NCI-H82 treated with DMSO at 0.1 percent for 48 hours (cell line): ENCODE measurements around the gene OR5H6.
"Not testable (repeated sequence)": the region's sequence is repeated elsewhere in the genome, so short reads cannot be mapped to it uniquely, and the experiment has no call there.

Experiments
- DNase-seq: peaks from one replicate; lab custom pipeline; 2025; ENCODE audit not compliant: unreplicated experiment; lab: John Stamatoyannopoulos, UW

OR5H6 gene

DNA sequence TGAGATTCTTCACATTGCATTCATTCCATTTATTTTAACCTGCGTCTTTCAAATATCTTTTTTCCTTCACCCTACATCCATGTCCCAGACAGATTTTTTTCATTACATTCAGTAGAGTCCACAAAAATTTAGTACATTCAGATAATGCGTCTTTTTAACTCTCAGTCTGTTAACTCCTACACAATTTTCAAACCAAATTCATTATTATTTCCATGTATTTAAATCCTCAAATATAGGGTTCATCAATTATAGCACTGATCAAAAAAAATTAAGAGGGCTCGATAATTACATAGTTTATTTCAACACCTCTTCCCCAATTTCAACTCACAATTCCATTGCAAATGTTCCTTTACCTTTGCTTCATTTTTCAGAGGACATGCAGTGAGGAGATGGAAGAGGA is at the start of gene OR5H6:
Gene OR5H6, plus strand, starts transcription at position 301 of the 400 bp plus-strand sequence. Its CDS starts 89 bp downstream, at position 390.
- DNase-seq: no peak

DNA sequence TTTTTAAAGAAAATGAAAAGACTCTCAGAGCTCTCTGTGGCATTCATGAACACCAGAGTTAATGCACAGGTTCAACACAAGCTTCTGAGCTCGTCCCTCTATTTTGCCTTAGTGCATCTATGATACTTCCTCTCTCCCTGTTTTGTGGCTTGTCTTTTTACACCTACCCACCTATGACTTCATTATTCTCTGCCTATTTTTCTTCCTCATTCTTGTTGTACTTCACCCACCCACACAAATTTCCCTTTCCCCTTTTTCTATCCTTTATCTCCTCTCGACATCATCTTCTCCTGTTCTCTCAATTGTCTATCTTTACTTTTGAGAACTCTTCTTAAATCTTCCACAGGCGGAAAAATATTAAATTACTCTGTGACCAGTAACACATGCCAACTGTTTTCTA is 49.0 kb upstream of the OR5H6 start:
- no peak for DNase-seq

DNA sequence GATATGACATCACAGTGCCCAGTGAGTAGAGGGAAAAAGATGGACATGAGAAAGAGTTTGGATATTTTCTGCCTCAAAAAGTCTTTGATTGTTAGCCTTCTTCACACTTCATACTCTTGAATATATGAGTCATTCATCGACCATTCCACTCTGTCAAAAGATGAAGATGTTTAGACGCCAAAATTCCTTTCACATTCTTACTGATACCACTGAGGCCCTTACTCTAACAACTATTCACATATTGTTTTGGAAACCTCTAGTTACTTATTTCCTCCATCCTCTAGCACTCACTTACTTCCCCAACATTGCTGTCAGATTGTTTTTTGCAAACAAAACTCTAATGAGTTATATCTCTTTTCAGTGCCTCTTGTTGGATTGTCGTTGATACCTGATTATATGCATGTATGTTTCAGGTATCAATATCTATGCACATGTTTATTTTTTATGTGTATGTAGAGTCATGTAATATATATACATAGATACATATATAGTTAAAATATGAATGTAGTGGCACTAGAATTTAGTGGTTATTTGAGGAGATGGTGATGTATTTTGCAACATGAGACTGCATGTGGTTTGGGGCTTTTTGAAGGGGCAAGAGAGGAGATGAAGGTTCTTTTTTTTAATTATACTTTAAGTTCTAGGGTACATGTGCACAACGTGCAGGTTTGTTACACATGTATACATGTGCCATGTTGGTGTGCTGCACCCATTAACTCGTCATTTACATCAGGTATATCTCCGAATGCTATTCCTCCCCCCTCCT is 40.0 kb upstream of the OR5H6 start:
- DNase-seq: no peak

DNA sequence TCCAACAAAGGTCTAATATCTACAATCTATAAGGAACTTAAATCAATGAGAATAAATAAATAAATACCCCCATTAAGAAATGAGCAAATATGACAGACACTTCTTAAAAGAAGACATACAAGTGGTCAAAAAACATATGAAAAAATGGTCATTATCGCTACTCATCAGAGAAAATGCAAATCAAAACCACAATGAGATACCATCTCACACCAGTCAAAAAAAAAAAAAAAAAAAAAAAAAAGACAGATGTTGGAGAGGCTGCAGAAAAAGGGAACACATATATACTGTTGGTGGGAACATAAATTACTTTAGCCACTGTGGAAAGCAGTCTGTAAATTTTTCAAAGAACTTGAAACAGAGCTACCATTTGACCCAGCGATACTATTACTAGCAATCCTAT is 31.6 kb upstream of the OR5H6 start:
- DNase-seq: no peak

DNA sequence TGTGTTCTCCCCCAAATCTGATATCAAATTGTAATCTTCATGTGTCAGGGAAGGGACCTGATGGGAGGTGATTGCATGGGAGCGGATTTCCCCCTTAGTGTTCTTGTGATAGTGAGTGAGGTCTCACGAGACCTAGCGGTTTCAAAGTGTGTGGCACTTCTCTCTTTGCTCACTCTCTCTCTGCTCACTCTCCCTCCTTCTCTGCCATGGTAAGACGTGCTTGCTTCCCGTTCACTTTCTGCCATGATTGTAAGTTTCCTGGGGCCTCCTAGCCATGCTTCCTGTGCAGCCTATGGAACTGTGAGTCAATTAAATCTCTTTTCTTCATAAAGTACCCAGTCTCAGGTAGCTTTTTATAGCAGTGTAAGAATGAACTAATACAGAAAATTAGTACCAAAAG is 30.6 kb upstream of the OR5H6 start:
- no peak for DNase-seq

DNA sequence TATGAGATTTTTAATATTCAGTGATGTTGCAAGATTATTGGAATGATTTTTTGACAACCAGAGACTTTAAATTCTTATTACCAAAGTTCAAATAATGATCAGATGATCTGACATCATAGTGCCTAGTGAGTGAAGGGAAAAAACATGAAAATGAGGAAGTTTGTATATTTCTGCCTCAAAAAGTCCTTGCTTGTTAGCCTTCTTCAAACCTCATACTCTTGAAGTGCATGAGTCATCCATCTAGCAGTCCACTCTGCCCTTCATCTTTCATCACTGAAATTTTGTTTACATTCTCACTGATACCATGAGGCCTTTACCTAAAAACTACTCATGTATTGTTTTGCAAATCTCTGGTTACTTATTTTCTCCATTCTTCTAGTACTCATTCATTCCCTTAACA is 23.9 kb upstream of the OR5H6 start:
- no peak for DNase-seq

DNA sequence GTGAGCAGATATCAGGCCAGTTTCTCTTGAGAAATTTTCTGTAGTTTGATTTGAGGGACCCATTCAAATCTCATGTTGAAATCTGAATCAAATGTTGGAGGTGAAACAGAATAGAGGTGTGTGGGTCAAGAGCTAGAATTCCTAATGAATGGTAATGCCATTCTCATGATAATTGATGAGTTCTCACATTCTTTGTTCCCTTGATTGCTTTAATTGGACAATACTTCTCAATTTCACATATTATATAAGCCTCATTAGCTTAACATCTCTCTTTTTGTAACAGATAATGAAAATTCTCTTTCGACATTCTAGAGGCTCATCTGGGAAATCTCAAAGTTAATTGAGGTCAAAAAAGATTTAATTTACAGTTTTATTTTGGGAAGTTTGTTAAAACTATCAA is 21.9 kb upstream of the OR5H6 start:
- no peak for DNase-seq

DNA sequence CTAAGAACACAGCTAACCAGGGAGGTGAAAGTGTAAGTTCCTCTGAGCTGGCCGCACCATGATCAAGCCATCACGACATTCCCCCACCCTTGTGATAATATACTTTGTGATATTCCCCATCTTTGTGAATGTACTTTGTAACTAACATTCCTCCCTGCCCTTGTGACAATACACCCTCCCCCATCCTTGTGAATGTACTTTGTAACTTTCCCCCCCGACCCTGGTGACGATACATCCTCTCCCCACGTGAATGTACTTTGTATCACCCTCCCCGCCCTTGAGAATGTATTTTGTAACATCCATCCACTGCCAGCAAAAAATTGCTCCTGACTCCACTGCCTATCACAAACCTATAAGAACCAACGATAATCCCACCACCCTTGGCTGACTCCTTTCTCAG is 20.2 kb upstream of the OR5H6 start:
- DNase-seq: no peak

DNA sequence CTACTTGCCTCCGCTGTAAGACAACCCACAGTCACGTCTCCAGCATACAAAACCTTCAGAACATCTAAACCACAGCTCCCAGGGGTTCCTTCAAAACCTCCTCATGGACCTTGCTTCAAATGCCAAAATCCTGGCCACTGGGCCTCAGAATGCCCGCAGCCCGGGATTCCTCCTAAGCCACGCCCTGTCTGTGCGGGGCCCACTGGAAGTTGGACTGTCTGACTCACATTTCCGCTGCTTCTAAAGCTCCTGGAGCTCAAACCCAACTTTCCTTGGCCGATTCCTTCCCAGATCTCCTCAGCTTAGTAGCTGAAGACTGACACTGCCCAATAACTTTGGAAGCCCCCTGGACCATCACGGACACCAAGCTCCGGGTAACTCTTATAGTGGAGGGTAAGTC is 17.9 kb upstream of the OR5H6 start:
- DNase-seq: no peak

DNA sequence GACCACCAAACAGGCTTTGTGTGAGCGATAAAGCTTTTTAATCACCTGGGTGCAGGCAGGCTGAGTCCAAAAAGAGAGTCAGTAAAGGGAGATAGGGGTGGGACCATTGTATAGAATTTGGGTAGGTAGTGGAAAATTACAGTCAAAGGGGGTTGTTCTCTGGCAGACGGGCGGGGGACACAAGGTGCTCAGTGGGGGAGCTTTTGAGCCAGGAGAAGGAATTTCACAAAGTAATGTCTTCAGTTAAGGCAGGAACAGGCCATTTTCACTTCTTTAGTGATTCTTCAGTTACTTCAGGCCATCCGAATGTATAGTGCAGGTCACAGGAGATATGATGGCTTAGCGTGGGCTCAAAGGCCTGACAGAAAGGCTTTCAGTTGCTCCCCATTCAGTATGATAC is 8.0 kb upstream of the OR5H6 start:
- DNase-seq: not testable (repeated sequence)

DNA sequence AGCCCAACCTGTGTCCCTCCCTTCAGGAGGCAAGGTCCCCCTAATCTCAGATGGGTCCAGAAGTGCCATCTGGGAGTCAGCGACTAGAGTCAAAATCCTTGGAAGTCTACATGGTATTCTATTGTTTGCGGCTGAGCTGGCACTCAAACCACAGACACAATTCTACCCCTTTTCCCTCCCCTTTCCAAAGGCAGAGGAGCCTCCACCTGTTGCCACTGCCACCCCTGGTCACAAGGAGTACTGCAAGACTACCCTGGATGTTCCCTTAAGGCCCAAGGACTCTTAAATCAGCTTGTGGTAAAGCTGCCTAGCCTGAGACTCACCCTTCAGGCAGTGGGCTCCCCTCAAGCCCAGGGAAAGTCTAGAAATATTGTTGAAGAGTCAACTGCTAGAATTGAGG is 4.3 kb upstream of the OR5H6 start:
- no peak for DNase-seq

DNA sequence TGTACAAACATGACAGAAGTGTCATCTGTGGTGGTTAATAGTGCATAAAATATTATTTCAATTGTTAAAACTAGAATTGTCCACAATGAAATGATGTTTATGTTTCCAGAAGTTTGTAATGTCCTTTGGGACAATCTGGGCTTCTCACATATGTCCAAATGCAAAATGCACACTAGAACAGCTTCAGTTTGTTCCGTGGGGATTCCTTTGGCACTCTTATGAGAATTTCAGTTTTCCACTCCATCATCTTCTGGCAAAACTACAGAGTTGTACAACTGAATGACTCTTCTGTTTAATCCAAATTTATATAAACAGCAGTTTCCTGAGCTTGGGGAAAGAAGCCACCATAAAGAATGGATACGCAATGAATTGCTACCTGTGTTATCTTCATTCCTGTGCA is 2.0 kb upstream of the OR5H6 start:
- DNase-seq: no peak

DNA sequence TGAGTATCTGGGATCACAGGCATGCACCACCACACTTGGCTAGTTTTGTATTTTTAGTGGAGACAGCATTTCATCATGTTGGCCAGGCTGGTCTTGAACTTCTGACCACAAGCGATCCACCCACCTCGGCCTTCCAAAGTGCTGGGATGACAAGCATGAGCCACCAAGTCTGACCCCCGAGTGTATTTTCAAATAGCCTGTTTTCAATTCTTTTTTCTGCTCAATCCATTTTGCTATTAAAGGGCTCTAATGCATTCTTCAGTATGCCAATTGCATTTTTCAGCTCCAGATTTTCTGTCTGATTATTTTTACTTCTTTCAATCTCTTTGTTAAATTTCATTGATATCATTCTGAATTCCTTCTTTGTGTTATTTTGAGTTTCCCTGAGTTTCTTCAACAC is 5.8 kb downstream of the OR5H6 start:
- no peak for DNase-seq

DNA sequence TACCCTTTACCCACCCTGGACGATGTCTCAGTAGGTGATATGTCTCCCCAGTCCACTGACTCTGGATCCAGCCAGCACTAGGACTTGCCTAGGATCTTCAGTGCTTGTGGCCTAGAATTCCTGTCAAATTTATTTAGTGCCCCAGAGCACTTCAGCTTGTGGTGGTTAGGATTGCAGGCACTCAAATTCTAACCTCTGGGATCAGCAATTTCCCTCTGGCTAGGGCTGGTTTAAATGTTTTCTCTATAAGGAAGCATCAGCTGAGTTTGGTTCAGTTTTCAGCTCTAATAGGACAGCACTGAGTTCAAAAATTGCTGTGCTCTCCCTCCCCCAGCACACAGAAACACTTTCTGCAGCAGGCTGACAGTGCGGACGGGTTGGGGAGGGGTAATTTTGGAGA is 8.1 kb downstream of the OR5H6 start:
- no peak for DNase-seq

DNA sequence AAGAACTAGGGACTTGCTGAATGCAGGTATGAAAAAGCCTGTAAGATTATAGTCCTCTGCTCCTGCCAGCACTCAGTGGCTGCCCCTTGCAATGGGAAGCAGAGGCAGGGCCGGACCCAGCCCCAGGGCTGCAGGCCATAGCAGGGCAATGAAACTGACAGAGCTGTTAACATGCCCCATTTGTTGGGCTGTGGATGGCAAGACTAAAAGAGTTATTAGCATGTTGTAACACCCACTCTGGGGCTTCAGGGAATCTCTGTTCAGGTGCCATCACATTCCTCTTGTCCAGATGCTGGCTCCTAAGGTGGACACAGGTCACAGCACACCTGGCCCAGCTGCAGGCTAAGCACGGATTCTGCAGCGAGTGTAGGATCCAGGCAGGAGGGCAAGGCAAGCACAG is 10.9 kb downstream of the OR5H6 start:
- DNase-seq: no peak

DNA sequence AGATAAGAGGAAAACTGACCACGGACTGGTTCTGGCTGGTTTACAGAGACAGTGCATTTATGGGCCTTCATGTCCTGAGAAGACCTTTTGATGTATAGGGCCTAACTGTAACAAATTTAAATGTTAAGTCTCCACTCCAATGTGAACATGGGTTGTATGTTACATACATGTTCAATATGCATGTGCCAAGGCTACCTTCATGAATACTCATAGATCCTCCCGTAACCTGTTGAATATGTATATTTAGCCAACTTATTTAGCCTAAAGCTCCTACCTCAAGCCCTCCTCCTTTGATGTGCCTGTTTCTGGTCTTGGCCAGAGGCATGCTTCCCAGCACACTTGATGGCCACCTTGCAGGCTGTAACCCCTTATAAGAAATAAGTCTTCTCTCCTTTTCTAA is 18.2 kb downstream of the OR5H6 start, which contains the start of gene OR5H2:
Gene OR5H2, plus strand, starts transcription at position 301 of the 400 bp plus-strand sequence. CDS start 398 bp downstream, outside the sequence.
- no peak for DNase-seq

DNA sequence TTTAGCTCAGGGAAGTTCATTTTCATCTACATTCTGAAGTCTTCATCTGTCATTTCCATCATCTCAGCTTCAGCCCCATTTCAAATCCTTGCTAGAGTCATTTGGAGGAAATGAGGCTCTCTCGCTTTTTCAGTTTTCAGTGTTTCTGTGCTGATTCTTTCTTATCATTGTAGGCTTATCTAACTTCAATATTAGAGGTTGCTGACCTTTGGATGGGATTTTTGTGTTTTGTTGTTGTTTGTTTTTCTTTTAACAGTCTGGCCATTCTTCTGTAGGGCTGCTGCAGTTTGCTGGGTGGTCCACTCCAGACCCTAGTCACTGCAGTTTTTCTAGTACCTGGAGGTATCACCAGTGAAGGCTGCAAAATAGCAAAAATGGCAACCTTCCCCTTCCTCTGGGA is 26.9 kb downstream of the OR5H6 start:
- no peak for DNase-seq

DNA sequence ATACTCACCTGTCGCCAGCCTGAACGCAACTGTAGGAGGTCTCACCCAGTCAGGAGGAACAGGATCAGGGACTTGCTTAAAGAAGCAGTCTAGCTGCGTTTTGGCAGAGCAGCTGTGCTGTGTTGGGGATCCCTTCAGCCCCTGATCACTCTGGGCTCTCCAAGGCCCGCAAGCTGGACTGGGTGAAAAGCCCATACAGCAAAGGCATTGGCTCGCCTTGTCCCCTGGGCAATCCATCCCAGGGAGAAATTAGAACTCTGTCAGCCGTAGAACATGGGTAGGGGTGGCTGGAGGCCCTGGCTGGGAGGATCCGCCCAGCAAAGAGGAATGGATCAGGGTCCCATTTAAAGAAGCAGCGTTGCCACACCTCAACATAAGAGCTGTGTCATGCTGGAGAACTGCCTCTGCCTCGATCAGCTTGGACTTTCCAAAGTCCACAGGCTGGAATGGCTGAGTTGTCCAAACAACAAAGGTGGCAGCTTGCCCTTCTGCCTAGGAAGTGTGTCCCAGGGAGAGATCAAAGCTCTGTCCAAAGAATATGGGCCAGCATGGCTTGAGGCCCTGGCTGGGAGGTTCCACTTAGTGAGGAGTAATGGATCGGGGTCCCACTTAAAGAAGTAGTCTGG is 27.4 kb downstream of the OR5H6 start:
- DNase-seq: no peak
